Measurements from ENCODE around the gene WDFY4.

Gene WDFY4

GRCh38 chr10:48682265-48682664 lies 2.4 kb upstream of the WDFY4 start:
- TF ChIP-seq EZH2phosphoT487 (IDR thresholded peaks at IDR 0.05; ENCODE audit: borderline replicate concordance) (no peak), CTCF (conservative IDR thresholded peaks at IDR 0.05; ENCODE audit: low read length) (no peak)
- H3K4me3 ChIP-seq (ENCODE audit: low read length, poor library complexity, severe bottlenecking), result no peak overlapping the region
- no peak overlapping the region for H3K9ac ChIP-seq (ENCODE audit: low read depth, low read length, poor library complexity, severe bottlenecking)
- no peak overlapping the region for H3K4me2 ChIP-seq (ENCODE audit: low read depth, low read length, poor library complexity, severe bottlenecking)
- H4K20me1 ChIP-seq (ENCODE audit: insufficient read depth, low read length, poor library complexity, severe bottlenecking), result no peaks in the 10 kb centered on the region
- H3K36me3 ChIP-seq (ENCODE audit: insufficient read depth, low read length), result no peaks in the 10 kb centered on the region
- no peak overlapping the region for H2AFZ ChIP-seq (ENCODE audit: low read length)
- no peaks in the 10 kb centered on the region for H3K79me2 ChIP-seq (ENCODE audit: insufficient read depth, low read length)
- no peaks in the 10 kb centered on the region for H3K9me2 ChIP-seq (replicated peaks; ENCODE audit: low read depth, low read length)
- H3K27me3 ChIP-seq (ENCODE audit: insufficient read depth, low read length, poor library complexity, severe bottlenecking), result no peaks in the 10 kb centered on the region
- no peaks in the 10 kb centered on the region for H3F3A ChIP-seq (ENCODE audit: low read depth)
- no peaks in the 10 kb centered on the region for H3K9me3 ChIP-seq (ENCODE audit: insufficient read depth, low read depth, low read length)
- H3K4me1 ChIP-seq (ENCODE audit: insufficient read depth, low read length, poor library complexity, severe bottlenecking), result no peaks in the 10 kb centered on the region

GRCh38 chr10:48683424-48683823 lies 1.2 kb upstream of the WDFY4 start:
- Histone ChIP-seq H4K20me1 (ENCODE audit: insufficient read depth, low read length, poor library complexity, severe bottlenecking) (no peaks in the 10 kb centered on the region), H3K4me3 (ENCODE audit: low read length, poor library complexity, severe bottlenecking) (no peak overlapping the region), H3K9me2 (replicated peaks; ENCODE audit: low read depth, low read length) (no peaks in the 10 kb centered on the region), H2AFZ (ENCODE audit: low read length) (no peak overlapping the region), H3K27me3 (ENCODE audit: insufficient read depth, low read length, poor library complexity, severe bottlenecking) (no peaks in the 10 kb centered on the region), H3K36me3 (ENCODE audit: insufficient read depth, low read length) (no peaks in the 10 kb centered on the region), H3K4me2 (ENCODE audit: low read depth, low read length, poor library complexity, severe bottlenecking) (no peak overlapping the region), H3F3A (ENCODE audit: low read depth) (no peaks in the 10 kb centered on the region), H3K79me2 (ENCODE audit: insufficient read depth, low read length) (no peaks in the 10 kb centered on the region), H3K9me3 (ENCODE audit: insufficient read depth, low read depth, low read length) (no peaks in the 10 kb centered on the region), H3K4me1 (ENCODE audit: insufficient read depth, low read length, poor library complexity, severe bottlenecking) (no peaks in the 10 kb centered on the region), H3K9ac (ENCODE audit: low read depth, low read length, poor library complexity, severe bottlenecking) (no peak overlapping the region)
- TF ChIP-seq EZH2phosphoT487 (IDR thresholded peaks at IDR 0.05; ENCODE audit: borderline replicate concordance), result no peak
- no peak for TF ChIP-seq CTCF (conservative IDR thresholded peaks at IDR 0.05; ENCODE audit: low read length)

- no peak overlapping the region for H2AFZ ChIP-seq (ENCODE audit: low read length)
- H3K9ac ChIP-seq (ENCODE audit: low read depth, low read length, poor library complexity, severe bottlenecking), result no peak overlapping the region
- H3K79me2 ChIP-seq (ENCODE audit: insufficient read depth, low read length), result no peaks in the 10 kb centered on the region
- no peaks in the 10 kb centered on the region for H3K4me1 ChIP-seq (ENCODE audit: insufficient read depth, low read length, poor library complexity, severe bottlenecking)
- H3K9me3 ChIP-seq (ENCODE audit: insufficient read depth, low read depth, low read length), result no peaks in the 10 kb centered on the region
- no peaks in the 10 kb centered on the region for H3K27me3 ChIP-seq (ENCODE audit: insufficient read depth, low read length, poor library complexity, severe bottlenecking)
- H3K9me2 ChIP-seq (replicated peaks; ENCODE audit: low read depth, low read length), result no peaks in the 10 kb centered on the region
- H3K36me3 ChIP-seq (ENCODE audit: insufficient read depth, low read length), result no peaks in the 10 kb centered on the region
- no peaks in the 10 kb centered on the region for H4K20me1 ChIP-seq (ENCODE audit: insufficient read depth, low read length, poor library complexity, severe bottlenecking)
- TF ChIP-seq EZH2phosphoT487 (IDR thresholded peaks at IDR 0.05; ENCODE audit: borderline replicate concordance) (no peak), CTCF (conservative IDR thresholded peaks at IDR 0.05; ENCODE audit: low read length) (no peak)
- H3K4me3 ChIP-seq (ENCODE audit: low read length, poor library complexity, severe bottlenecking), result no peak overlapping the region
- H3K4me2 ChIP-seq (ENCODE audit: low read depth, low read length, poor library complexity, severe bottlenecking), result no peak overlapping the region
- H3F3A ChIP-seq (ENCODE audit: low read depth), result no peaks in the 10 kb centered on the region
These were observed 805 bp upstream of the WDFY4 start for GRCh38 chr10:48683868-48684267.
